K562 (cell line): ENCODE data around the gene ANO4. TPM values are rescaled to one million over a fixed set of nuclear protein-coding genes. Genes with fewer than 3 reads are reported as not detected.

Experiments
- ATF4 ChIP-seq: fragments of 450-650 bp; formaldehyde crosslinking; IDR thresholded peaks from 2 replicates; pipeline ENCODE4 v1.4.0; 2022; ENCODE audit warnings: mild to moderate bottlenecking, moderate library complexity
- GMEB1 ChIP-seq: fragments of 250-450 bp; sonication (Bioruptor Pico); IDR thresholded peaks from 2 replicates; pipeline ENCODE4 v1.4.0; 2020; ENCODE audit warnings: mild to moderate bottlenecking
- HMG20A ChIP-seq: fragments of 450-650 bp; formaldehyde crosslinking; conservative IDR thresholded peaks from 2 replicates; pipeline ENCODE4 v1.4.0; 2020; ENCODE audit warnings: mild to moderate bottlenecking, mixed read lengths
- REST ChIP-seq, 2 experiments: fragments of 450-650 bp; formaldehyde crosslinking in 1 of 2; IDR thresholded peaks; 2 replicates each; pipeline versions ENCODE4 v1.4.0 to v1.6.1; 2014 to 2020; ENCODE audit warnings: mild to moderate bottlenecking in 2 of 2, borderline replicate concordance in 1 of 2, low read depth in 1 of 2
- SMAD1 ChIP-seq: fragments of 150-350 bp; IDR thresholded peaks from 2 replicates; pipeline ENCODE4 v1.6.1; 2014; ENCODE audit warnings: low read length, low read depth; ENCODE audit not compliant: partially characterized antibody
- TCF7L2 ChIP-seq: fragments of 150-350 bp; IDR thresholded peaks from 2 replicates; pipeline ENCODE4 v1.6.1; 2016; ENCODE audit warnings: low read depth, mild to moderate bottlenecking, low read length, moderate library complexity
- TRIM24 ChIP-seq, 2 experiments: fragments of 450-650 bp; IDR thresholded peaks; 2 replicates each; pipeline ENCODE4 v1.6.1; 2016
- TSHZ1 ChIP-seq: fragments of 250-450 bp; sonication (Bioruptor Pico); IDR thresholded peaks from 2 replicates; pipeline ENCODE4 v1.4.0; 2020; ENCODE audit warnings: mild to moderate bottlenecking, moderate library complexity
- ZBTB26 ChIP-seq: fragments of 450-650 bp; formaldehyde crosslinking; IDR thresholded peaks from 2 replicates; pipeline ENCODE4 v1.4.0; 2022; ENCODE audit warnings: missing genetic modification characterization
- ZNF668 ChIP-seq: fragments of 250-450 bp; sonication (Bioruptor Pico); IDR thresholded peaks from 2 replicates; pipeline ENCODE4 v1.8.0; 2022; ENCODE audit warnings: mild to moderate bottlenecking, inconsistent platforms
- polyA plus RNA-seq, 8 experiments: library from polyadenylated mRNA; depleted of rRNA in 4 of 8; stranded (reverse) in 5 of 8; unstranded in 3 of 8; fragments of >200 nt; fragmentation: Nextera tagmentation in 2 of 8; fragmentation: Illumina TruSeq in 1 of 8; extraction: Ambion mirVana in 2 of 8; extraction: Trizol in 1 of 8; gene quantifications; 2 replicates each; pipeline versions ENCODE4 v1.2.1 to v1.2.3, GENCODE V29; 2011 to 2014; ENCODE audit warnings: inconsistent platforms in 1 of 8, missing spikeins in 1 of 8
- total RNA-seq, 7 experiments: library from RNA; depleted of rRNA in 6 of 7; stranded (reverse); fragments of >200 nt in 6 of 7; fragmentation: Illumina TruSeq in 2 of 7; extraction: Trizol in 2 of 7; gene quantifications; 2 replicates each; pipeline versions ENCODE4 v1.2.1 to v1.2.3, GENCODE V29; 2011 to 2021; ENCODE audit warnings: low replicate concordance in 1 of 7

The ANO4 gene
- total and polyA plus RNA-seq, 9 of the 15 experiments (the other 6 are each of a cell fraction or from before 2014, with no cell fraction given), result not detected

- no peak for TF ChIP-seq ZBTB26 (CRISPR knock-in tag)
- no peak for TF ChIP-seq HMG20A
- TF ChIP-seq REST (IDR thresholded peaks at IDR 0.05; ENCODE audit: borderline replicate concordance), result no peak
- no peak for TF ChIP-seq REST (CRISPR knock-in tag; IDR thresholded peaks at IDR 0.05; ENCODE audit: low read depth)
- no peak for TF ChIP-seq ZNF668 (CRISPR knock-in tag)
- TF ChIP-seq TSHZ1, result no peak
- no peak for TF ChIP-seq ATF4 (CRISPR knock-in tag)
- no peak for TF ChIP-seq SMAD1
- no peak for TF ChIP-seq GMEB1 (CRISPR knock-in tag)
- no peak for TF ChIP-seq TCF7L2
- TF ChIP-seq TRIM24 (IDR thresholded peaks at IDR 0.05), result no peak
These were observed 193.3 kb downstream of the ANO4 start (continued) for GRCh38 chr12:100987552-100988521.
